Stimulated activated CD8-positive, alpha-beta memory T cell treated with anti-CD3 and anti-CD28 coated beads, Interleukin-4, amount 100 ng/mL, for 24 hours (primary cell): ENCODE results near the gene PRDM16.

ENCODE experiments used
- DNase-seq: peaks from one replicate; pipeline ENCODE4 v3.0.0-alpha.2; 2020; ENCODE audit warnings: low read depth

Gene PRDM16

DNA sequence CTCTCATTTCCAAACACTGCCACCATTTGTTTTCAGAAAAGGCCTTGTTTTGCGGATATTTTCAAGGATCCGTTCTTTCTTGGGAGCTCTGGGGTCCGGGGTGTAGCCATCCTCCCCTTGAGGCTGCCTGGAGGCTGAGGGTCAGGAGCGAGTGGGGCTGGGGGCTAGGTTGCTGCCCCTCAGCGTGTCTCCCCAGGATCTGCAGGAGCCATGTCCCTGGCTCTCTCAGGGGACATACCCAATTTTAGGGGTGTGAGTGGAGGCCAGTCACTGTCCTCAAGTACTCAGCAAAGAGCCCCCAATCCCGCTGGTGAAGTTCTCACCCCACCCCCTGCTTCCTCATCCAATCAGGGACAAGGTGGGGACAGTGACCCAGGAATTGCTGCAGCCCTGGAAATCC lies 15.0 kb upstream of the PRDM16 start:
- no peak for DNase-seq

GRCh38 chr1:3054474-3054873 lies 14.5 kb upstream of the PRDM16 start:
- no peak for DNase-seq

- no peak for DNase-seq
These were observed 14.0 kb upstream of the PRDM16 start for GRCh38 chr1:3055051-3055450.

- no peak for DNase-seq
These were observed 12.4 kb upstream of the PRDM16 start for GRCh38 chr1:3056641-3057040.

GRCh38 chr1:3058263-3059030 lies 10.6 kb upstream of the PRDM16 start:
- DNase-seq = no peak

- DNase-seq = no peak
These were observed 8.9 kb upstream of the PRDM16 start for GRCh38 chr1:3060127-3060526.

GRCh38 chr1:3060601-3061551 lies 8.1 kb upstream of the PRDM16 start:
- no peak for DNase-seq

DNA sequence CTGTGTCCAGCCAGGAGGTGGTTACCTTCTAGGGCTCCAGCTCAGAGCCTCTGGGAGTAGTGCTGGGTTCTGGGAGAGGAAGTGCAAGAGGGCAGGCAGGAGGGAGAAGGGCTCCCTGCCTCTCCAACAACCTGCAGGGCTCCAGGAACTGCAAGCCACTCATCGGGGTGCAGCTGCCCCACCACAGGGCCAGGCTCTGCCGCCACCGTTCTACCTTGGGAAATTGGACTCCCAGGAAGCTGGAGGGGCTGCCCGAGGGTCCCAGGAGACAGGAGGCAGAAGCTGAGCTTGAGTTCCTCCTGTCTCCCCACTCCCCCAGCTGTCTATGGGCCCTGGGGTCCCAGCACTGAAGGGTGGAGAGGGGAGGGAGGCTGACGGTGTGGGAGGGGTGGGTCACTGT lies 7.4 kb upstream of the PRDM16 start:
- DNase-seq = no peak

- no peak for DNase-seq
These were observed 6.9 kb upstream of the PRDM16 start for GRCh38 chr1:3061981-3062615.

DNA sequence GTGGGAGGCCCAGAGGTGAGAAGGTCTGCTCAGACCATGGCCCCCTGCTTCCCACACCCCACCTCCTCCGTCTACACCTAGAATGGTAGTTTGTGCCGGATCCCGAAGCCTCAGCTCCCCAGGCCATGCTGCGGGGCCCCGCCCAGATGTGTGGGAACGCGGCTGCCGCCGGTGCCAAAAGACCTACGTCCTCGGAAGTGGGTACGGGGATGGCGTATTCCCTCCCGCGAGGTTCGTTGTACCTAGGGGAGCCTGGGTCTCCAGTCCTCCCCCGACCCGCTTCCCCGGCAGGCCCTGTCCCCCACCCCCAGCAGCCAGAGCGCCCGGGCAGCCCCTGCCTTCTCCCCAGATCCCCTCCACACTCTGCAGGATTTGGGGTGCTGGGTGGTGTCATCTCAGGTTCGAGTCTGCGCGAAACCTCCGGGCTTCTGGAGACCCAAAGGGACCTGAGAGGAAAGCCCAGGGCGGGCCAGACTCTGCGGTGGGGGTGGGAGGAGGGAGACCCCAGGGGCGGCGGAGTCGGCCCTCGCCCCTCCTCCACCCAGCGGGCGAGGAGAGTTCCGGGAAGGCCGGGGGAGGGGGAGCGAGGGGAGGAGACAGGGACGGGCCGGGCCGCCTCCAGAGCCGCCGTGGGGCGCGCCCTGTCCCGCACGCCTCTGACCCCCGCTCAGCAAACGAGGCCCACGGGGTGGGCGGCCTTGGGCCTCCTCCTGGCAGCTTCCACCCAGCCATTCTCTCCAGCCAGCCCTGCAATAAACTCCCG lies 6.2 kb upstream of the PRDM16 start:
- DNase-seq = no peak

GRCh38 chr1:3063379-3064295 lies 5.4 kb upstream of the PRDM16 start:
- no peak for DNase-seq

DNA sequence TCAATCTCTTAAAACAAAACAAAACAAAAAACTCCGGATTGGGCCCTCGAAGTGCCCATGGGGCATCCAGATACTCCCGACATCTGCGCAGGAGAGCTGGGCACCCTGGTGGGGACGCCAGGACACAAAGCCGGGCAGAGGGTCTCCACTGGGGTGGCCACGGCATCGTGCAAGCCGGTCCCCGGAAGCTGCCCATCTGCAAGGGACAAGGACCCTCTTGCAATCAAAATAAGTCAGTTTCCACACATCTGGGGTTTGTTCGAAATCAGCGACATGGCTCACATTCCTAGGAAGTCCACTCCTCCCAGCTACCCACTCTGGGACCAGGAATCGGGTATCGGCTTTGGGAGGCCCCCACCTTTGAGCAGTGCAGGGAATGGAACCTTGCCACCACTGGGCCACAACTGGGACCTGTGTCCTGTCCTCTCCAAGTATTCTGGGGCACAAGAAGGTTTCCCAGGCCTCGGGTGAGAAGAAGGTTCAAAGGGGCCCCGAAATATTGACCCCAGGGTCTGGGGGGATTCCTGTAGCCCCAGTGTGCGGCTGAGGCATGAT lies 4.6 kb upstream of the PRDM16 start:
- DNase-seq = no peak

DNA sequence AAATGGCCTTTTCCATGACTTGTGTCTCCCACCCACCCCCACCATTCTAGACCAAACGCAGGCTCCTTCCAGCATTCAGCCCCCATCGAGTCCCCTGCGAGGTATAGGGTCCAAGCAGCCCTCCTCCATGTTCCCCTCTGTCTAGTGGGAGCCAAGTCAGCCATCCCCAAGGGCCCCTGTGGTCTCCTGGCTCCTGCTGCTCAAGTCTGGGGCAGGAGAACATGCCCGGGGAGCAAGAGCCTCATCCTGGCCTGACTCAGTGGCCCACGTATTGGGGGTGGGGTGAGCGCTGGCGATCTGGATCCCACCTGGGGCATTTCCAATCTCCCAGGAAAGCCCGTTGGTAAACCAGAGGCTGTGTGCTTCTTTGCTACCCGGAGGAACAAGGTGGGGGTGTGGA lies 4.1 kb upstream of the PRDM16 start:
- DNase-seq = no peak

- DNase-seq = no peak
These were observed 3.6 kb upstream of the PRDM16 start for GRCh38 chr1:3065396-3065795.

GRCh38 chr1:3065797-3066196 lies 3.2 kb upstream of the PRDM16 start:
- no peak for DNase-seq

DNA sequence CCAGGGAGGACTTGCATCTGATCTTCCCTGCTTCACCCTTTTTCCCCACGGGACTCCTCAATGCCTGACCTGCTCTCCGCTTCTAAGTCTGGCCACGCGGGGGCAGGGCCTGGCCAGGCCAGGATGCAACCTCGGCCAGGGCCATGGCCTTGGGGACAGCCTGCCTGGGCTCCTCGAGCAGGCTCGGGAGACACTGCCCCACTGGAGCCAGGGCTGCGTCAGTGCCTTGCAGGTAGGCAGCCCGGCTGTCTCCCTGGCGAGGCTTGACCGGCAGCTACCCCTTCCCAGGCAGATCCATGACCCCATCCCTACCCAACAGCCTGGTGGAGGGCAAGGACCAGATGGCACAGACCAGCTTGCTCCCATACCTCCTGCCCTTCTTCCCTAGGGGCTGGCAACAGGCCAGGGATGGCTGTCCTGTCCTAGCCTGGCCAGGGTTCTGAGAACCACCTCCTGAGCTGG lies 2.7 kb upstream of the PRDM16 start:
- no peak for DNase-seq

DNA sequence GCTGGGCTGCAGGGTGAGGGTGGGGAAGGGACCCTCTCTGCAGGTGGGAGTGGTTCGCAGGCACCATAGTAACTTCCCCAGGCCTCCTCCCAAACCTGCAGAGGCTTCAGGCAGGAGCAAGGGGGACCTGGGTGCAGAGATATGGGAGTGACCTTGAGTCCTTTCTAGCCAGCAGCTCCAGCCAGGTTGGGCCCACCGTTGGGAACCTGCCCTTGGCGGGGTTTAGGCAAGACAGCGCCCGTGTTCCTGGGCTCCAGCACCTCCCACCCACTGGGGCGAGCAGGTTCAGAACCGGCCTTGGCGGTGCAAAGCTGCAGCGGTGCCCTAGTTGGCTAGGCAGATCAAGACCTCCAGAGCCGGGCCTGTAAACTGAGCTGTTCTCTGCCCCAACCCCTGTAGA lies 2.2 kb upstream of the PRDM16 start:
- no peak for DNase-seq

DNA sequence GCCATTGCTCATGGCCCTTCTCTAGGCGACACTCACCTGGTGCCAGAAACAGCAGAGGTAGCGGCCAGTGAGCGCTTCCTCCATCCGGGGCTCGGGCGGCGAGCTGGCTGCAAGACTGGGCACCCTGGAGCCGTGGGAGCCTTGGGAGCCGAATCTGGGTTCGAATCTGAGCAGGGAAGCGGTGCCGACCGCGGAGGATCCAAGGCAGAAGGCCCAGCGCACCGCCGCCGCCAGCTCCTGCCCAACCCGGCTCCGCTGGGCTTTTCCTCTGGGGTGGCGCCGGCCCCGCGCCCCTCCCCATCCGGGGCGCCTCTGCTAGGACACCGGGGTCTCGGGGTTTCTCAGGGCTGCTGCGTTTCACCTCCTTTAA lies 1.7 kb upstream of the PRDM16 start:
- no peak for DNase-seq

GRCh38 chr1:3067671-3068563 lies 1.1 kb upstream of the PRDM16 start:
- DNase-seq = no peak
